Erythroblast (primary cell): ENCODE measurements around the gene LIPI.
"Not testable (repeated sequence)": the region's sequence is repeated elsewhere in the genome, so short reads cannot be mapped to it uniquely, and the experiment has no call there.

Source experiments
- DNase-seq, 2 experiments: peaks; one replicate each; lab custom pipeline; 2025; lab: John Stamatoyannopoulos, UW
- GATA1 ChIP-seq: IDR thresholded peaks from 2 replicates; pipeline ENCODE4 v1.6.1; 2011; ENCODE audit warnings: low read depth, mild to moderate bottlenecking, control low read depth, low read length, moderate library complexity
- POLR2A ChIP-seq: IDR thresholded peaks from 2 replicates; pipeline ENCODE4 v1.6.1; 2011; ENCODE audit warnings: mild to moderate bottlenecking, low read length

LIPI gene

GRCh38 chr21:14096577-14096976, 114.2 kb downstream of the LIPI start:
- TF ChIP-seq GATA1 = no peak
- no peak for TF ChIP-seq POLR2A

DNA sequence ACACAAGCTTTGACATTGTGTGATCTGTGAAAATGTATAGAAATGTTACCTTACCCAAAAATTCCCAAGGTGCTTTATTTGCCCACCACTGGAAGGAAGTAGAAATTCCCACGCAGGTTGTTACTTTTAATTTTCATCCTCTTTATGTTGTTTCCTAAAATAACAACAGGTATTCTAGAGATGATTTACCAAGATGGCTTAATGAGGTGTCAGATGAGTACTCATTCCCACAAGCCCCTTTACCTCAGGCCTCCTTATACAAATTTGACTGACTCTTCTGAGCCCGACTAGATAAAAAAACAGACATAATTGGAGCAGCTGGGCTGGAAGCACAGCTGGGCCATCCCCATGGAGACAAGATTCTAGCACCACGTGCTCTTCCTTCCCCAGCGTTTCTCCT, 114.6 kb downstream of the LIPI start:
- TF ChIP-seq POLR2A (no peak), GATA1 (no peak)
- DNase-seq = no peak

More at GRCh38 chr21:14096577-14096976, 114.2 kb downstream of the LIPI start:
- DNase-seq = no peak

DNA sequence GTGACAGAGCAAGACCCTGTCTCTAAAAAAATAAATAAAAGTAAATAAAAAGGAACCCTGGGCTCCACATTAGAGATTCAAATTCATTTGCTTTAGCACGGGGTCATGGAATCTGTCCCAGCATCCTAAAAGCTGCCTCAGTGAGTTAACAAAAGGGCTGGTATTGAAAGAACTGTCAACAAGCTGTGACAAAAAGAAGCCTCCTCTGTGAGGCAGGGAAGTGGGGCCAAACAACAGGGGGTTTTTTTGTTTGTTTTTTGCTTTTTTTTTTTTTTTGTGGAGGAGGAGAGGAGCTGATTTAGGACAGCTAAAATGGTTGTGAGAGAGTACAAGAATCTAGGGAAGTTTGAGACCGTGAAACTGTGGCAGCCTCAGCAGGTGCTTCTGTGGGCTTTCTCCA, 115.7 kb downstream of the LIPI start:
- DNase-seq = no peak
- no peak for TF ChIP-seq POLR2A

DNA sequence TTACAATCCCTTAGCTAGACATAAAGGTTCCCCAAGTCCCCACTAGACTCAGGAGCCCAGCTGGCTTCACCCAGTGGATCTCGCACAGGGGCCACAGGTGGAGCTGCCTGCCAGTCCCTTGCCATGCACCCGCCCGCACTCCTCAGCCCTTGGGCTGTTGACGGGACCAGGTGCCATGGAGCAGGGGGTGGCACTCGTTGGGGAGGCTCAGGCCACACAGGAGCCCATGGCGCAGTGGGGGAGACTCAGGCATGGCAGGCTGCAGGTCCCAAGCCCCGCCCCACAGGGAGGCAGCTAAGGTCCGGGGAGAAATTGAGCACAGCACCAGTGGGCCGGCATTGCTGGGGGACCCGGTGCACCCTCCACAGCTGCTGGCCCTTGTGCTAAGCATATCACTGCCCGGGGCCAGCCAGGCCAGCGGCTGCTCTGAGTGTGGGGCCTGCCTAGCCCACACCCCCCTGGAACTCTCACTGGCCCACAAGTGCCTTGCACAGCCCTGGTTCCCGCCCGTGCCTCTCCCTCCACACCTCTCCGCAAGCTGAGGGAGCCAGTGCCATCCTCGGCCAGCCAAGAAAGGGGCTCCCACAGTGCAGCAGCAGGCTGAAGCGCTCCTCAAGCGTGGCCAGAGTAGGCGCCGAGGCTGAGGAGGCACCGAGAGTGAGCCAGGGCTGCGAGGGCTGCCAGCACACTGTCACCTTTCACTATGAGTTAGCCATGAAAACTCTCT, 117.8 kb downstream of the LIPI start:
- TF ChIP-seq GATA1 (no peak), POLR2A (no peak)
- no peak for DNase-seq

- DNase-seq = not testable (repeated sequence)
These were observed 120.6 kb downstream of the LIPI start for GRCh38 chr21:14090184-14090583.

DNA sequence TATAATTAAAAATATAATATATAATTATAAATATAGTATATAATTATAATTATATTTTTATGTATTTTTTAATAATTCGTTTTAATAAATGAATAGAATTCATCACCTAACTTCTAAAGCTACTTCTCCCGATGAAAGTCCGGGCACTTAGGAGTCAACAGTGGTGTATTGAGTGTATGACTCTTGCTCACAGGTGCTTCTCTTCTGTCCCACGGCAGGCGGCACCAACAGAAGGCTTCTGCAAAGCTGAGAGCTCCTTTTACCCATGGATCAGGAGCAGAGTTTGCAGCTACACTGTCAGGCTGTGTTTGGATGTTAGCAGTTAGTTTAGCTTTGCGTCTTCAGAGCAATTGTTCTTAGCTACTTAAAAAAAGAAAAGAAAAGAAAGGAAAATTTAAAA, 122.4 kb downstream of the LIPI start:
- no peak for DNase-seq
- no peak for TF ChIP-seq GATA1
- no peak for TF ChIP-seq POLR2A

GRCh38 chr21:14086553-14086952, 124.2 kb downstream of the LIPI start:
- no peak for DNase-seq
- TF ChIP-seq POLR2A = no peak
- TF ChIP-seq GATA1 = no peak

GRCh38 chr21:14084701-14085100, 126.1 kb downstream of the LIPI start:
- no peak for DNase-seq
- TF ChIP-seq POLR2A (no peak), GATA1 (no peak)

DNA sequence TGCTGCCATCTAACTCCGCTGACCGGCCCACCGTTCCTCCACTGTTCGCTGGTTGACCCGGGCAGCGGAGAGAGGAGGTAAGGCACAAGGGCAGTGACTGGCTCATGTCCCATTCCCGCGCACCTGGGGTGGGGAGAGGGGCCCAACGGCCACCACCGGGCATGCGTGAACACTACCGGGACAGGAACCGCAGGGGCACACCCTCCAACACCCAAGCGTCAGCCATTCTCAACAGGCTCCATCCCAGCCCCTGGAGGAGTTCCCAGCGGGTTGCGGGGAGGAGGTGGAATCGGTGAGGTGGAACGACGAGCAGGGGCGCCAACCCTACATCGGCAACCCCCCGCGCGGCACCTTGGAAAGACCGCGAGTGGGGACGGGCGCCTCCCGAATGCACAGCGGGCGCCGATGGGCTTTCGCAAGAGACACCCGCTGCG, 126.7 kb downstream of the LIPI start:
- no peak for DNase-seq

DNA sequence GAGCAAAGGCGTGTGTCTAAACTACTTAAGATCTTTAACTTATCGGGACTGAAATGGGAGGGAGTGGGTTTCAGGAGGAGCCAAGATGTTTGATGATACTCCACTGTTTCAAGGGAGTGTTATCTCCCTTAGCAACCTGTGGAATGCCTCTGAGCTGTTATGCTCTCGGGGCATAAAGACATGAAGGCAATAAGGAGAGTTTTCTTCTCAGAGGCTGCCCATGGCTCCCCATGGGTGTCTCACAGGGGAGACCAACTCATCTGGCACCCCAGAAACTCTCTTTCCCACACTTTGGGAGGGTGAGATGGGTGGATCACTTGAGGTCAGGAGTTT, 130.0 kb downstream of the LIPI start:
- DNase-seq = no peak

More for the DNA sequence above, 126.7 kb downstream of the LIPI start:
- TF ChIP-seq GATA1 (no peak), POLR2A (no peak)

GRCh38 chr21:14080040-14080763, 130.6 kb downstream of the LIPI start:
- TF ChIP-seq POLR2A = no peak
- TF ChIP-seq GATA1 = no peak
- no peak for DNase-seq

More for the DNA sequence above, 130.0 kb downstream of the LIPI start:
- TF ChIP-seq POLR2A (no peak), GATA1 (no peak)

DNA sequence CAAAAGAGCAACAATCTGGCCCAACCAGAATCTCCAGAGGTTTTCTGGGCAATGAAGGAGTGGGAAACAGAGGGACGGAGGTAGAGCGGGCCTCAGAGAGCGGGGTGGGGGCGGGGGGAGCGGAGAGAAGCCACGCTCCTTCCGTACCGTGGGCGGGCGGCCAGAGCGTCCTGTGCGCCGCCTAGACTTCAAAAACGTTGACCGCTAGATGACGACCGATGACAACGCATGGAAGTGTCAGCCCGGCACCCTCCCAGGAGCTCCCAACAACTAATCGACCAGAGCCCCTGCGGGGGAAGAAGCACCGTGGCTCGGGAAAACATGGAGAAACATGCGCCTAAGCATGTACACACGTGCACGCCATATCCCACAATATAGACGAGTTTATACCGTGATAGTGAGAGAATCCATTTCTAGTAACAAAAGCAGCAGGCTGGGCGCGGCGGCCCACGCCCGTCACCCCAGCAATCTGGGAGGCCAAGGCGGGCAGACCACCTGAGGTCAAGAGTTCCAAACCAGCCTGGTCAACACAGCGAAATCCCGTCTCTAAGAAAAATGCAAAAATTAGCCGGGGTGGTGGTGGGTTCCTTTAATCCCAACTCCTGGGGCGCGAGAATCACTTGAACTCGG, 131.9 kb downstream of the LIPI start:
- TF ChIP-seq GATA1 = no peak
- TF ChIP-seq POLR2A = no peak
- no peak for DNase-seq

DNA sequence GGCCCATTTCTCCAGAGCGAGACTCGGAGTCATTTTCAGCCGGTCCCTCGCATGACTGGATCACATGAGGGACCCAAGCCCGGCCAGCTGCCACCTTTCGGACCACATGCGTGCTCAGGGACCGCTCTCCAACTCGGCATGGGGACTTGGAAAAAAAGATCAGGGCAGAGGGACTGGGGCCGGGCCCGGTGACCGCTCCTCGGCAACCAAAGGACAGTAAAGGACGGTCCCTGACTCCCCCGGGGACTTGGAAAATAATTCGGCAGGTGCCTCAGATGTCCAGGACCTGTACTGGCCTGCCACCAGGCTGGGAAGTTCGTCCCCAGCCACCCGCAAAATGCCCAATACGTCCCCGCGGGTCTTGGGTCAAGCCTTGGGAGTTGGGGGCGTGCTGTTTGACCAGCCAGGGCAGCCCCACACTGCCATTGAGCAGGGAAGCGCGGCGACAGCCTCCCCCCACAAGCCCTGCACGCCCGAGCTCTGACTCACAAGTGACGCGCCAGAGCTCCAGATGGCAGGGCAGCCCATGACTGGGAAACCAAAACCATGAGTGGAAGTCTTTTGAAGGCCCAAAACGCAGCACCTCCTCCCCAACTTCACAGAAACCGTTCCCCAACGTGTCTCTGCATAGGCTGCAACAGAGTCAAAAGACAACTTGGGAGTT, 134.5 kb downstream of the LIPI start:
- no peak for DNase-seq
- TF ChIP-seq POLR2A (no peak), GATA1 (no peak)
